ENCODE data around the gene HNRNPR. TPM values are rescaled to one million over a fixed set of nuclear protein-coding genes. Genes with fewer than 3 reads are reported as not detected.
"Not testable (repeated sequence)": the region's sequence is repeated elsewhere in the genome, so short reads cannot be mapped to it uniquely, and the experiment has no call there.

HNRNPR gene
- polyA plus RNA-seq, 1 donor (not counting 4 experiments of a cell fraction or from before 2014, with no cell fraction given): 169 TPM

DNA sequence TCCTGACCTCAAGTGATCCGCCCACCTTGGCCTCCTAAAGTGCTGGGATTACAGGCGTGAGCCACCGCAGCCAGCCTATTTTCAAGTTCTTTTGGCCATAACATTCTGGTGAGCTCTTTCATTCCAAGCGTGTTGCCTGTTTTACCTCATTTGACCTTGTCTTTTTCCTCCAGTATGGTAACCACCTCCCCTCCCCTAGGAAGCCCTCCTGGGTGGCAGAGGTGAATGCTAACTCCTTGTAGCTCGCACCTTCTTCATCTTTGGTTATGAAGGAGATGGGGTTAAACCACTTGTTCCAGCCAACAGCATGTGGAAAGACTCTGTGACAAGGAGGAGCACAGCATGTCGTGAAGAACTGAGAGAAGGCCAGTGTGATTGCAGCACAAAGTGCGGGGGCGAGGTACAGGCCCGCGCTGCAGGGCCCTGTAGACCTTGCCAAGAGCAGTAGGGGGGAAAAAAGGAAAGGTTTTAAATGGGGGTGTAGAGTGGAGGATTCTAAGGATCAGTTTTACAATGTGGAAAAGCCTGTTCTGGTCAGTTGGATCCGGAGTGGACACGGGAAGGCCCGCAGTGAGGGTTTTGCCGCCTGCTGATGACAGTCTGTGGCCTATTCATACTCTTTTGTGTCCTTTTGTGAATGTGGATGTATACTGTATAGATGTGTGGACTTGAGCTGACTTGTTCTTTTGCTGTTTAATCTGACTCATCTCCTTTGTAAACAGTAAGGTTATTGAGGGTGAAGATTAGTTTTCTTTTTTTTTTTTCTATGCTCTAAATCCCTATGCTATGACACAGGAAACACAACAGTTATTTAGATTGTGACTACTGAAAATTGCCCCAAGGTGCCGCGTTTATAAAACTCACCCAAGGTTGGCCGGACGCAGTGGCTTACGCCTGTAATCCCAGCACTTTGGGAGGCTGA is 33.1 kb upstream of the HNRNPR start:
- Histone ChIP-seq H3K9me3 (ENCODE audit: control insufficient read depth, low read depth, low read length) (no peaks in the 10 kb centered on the region), H3K4me3 (ENCODE audit: control insufficient read depth in 2 of 3, extremely low read depth in 1 of 3, insufficient read depth in 2 of 3, low read depth in 1 of 3, low read length in 3 of 3) (peak overlapping the region in 1 of 3 experiments; percentile 52), H3K4me2 (ENCODE audit: control insufficient read depth, extremely low read depth, insufficient read depth, low read depth, low read length) (peak overlapping the region; percentile 78), H3K36me3 (ENCODE audit: control insufficient read depth in 2 of 2, extremely low read depth in 1 of 2, insufficient read depth in 2 of 2, low read length in 2 of 2) (peaks cover 0 to under 1% of the 10 kb centered on the region in 2 experiments), H3K79me2 (ENCODE audit: control insufficient read depth, insufficient read depth, low read length) (no peaks in the 10 kb centered on the region), H3K9ac (ENCODE audit: control insufficient read depth, extremely low read depth, insufficient read depth, low read length) (peak overlapping the region; percentile 66), H3K27me3 (ENCODE audit: control insufficient read depth, extremely low read depth, insufficient read depth, low read length) (no peaks in the 10 kb centered on the region), H3K4me1 (ENCODE audit: control insufficient read depth, extremely low read depth, insufficient read depth, low read length) (peaks cover 8% of the 10 kb centered on the region), H3K27ac (ENCODE audit: control insufficient read depth, insufficient read depth, low read length) (peak overlapping the region; percentile 84), H3K9me1 (ENCODE audit: control insufficient read depth, extremely low read depth, insufficient read depth, low read length) (no peaks in the 10 kb centered on the region), H2AFZ (ENCODE audit: control insufficient read depth, low read length) (peak overlapping the region; percentile 45), H4K20me1 (ENCODE audit: control insufficient read depth, extremely low read depth, insufficient read depth, low read length) (no peaks in the 10 kb centered on the region)
- FAIRE-seq (peak; percentile 86), DNase-seq (ENCODE audit: low read depth, low spot score) (peak; percentile 78)
- dilution Hi-C loops (cut with MboI; ENCODE audit: extremely low pct_ligation_motif_present, low sequenced_read_pairs): no loop called here
- no peak for TF ChIP-seq EZH2 (IDR thresholded peaks at IDR 0.05; ENCODE audit: low read length)
- TF ChIP-seq, protein P1, sequence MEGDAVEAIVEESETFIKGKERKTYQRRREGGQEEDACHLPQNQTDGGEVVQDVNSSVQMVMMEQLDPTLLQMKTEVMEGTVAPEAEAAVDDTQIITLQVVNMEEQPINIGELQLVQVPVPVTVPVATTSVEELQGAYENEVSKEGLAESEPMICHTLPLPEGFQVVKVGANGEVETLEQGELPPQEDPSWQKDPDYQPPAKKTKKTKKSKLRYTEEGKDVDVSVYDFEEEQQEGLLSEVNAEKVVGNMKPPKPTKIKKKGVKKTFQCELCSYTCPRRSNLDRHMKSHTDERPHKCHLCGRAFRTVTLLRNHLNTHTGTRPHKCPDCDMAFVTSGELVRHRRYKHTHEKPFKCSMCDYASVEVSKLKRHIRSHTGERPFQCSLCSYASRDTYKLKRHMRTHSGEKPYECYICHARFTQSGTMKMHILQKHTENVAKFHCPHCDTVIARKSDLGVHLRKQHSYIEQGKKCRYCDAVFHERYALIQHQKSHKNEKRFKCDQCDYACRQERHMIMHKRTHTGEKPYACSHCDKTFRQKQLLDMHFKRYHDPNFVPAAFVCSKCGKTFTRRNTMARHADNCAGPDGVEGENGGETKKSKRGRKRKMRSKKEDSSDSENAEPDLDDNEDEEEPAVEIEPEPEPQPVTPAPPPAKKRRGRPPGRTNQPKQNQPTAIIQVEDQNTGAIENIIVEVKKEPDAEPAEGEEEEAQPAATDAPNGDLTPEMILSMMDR (optimal IDR thresholded peaks at IDR 0.05 in 1 of 3, IDR thresholded peaks at IDR 0.05 in 1 of 3, conservative IDR thresholded peaks at IDR 0.05 in 1 of 3; ENCODE audit: extremely low read depth in 1 of 3, insufficient read depth in 2 of 3, low read length in 3 of 3): no peak

DNA sequence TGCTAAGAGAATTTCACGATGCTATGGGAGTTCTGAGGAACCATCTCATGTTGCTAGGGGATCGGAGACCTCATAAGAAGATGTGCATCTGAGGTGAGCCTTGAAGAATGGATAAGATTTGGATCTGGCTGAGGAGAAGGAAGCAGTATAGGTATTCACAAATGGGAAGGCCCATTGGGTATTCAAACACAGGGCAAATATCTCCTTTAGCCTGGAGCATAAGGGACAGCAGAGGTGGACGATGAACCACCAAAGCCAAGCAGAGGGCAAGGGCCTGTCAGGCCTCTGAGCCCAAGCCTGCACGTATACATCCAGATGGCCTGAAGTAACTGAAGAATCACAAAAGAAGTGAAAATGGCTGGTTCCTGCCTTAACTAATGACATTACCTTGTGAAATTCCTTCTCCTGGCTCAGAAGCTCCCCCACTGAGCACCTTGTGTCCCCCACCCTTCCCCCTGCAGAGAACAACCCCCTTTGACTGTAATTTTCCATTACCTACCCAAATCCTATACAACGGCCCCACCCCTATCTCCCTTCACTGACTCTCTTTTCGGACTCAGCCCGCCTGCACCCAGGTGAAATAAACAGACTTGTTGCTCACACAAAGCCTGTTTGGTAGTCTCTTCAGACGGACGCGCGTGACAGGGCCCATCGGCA is 30.1 kb upstream of the HNRNPR start:
- dilution Hi-C loops (cut with MboI; ENCODE audit: extremely low pct_ligation_motif_present, low sequenced_read_pairs); H3K79me2 ChIP-seq (ENCODE audit: control insufficient read depth, insufficient read depth, low read length); H3K27me3 ChIP-seq (ENCODE audit: control insufficient read depth, extremely low read depth, insufficient read depth, low read length); H3K4me2 ChIP-seq (ENCODE audit: control insufficient read depth, extremely low read depth, insufficient read depth, low read depth, low read length); H3K36me3 ChIP-seq (ENCODE audit: control insufficient read depth in 2 of 2, extremely low read depth in 1 of 2, insufficient read depth in 2 of 2, low read length in 2 of 2); DNase-seq (ENCODE audit: low read depth, low spot score); H3K9ac ChIP-seq (ENCODE audit: control insufficient read depth, extremely low read depth, insufficient read depth, low read length); H3K9me1 ChIP-seq (ENCODE audit: control insufficient read depth, extremely low read depth, insufficient read depth, low read length); H2AFZ ChIP-seq (ENCODE audit: control insufficient read depth, low read length); H3K9me3 ChIP-seq (ENCODE audit: control insufficient read depth, low read depth, low read length); H3K4me3 ChIP-seq (ENCODE audit: control insufficient read depth in 2 of 3, extremely low read depth in 1 of 3, insufficient read depth in 2 of 3, low read depth in 1 of 3, low read length in 3 of 3); FAIRE-seq; H3K27ac ChIP-seq (ENCODE audit: control insufficient read depth, insufficient read depth, low read length); H4K20me1 ChIP-seq (ENCODE audit: control insufficient read depth, extremely low read depth, insufficient read depth, low read length): not testable (repeated sequence)
- H3K4me1 ChIP-seq (ENCODE audit: control insufficient read depth, extremely low read depth, insufficient read depth, low read length): peaks cover 25% of the 10 kb centered on the region
